GM19025 (cell line): ENCODE data around the gene CD1E.
"Not testable (repeated sequence)": the region's sequence is repeated elsewhere in the genome, so short reads cannot be mapped to it uniquely, and the experiment has no call there.

Experiments used
- ATAC-seq: cut with Tn5 transposase; IDR thresholded peaks from one replicate; pipeline ENCODE4 v1.9.1; 2021; ENCODE audit warnings: mild to moderate bottlenecking, low read depth, moderate library complexity; ENCODE audit not compliant: unreplicated experiment

Gene CD1E

GRCh38 chr1:158357441-158357840 lies 3.7 kb downstream of the CD1E start:
- ATAC-seq = no peak

GRCh38 chr1:158362482-158362881 lies 8.8 kb downstream of the CD1E start:
- no peak for ATAC-seq

- no peak for ATAC-seq
These were observed 9.2 kb downstream of the CD1E start for GRCh38 chr1:158362941-158363340.

GRCh38 chr1:158366783-158367182 lies 13.1 kb downstream of the CD1E start:
- ATAC-seq = no peak

GRCh38 chr1:158371188-158371953 lies 17.7 kb downstream of the CD1E start:
- ATAC-seq = peak; percentile 96

- ATAC-seq = not testable (repeated sequence)
These were observed 20.4 kb downstream of the CD1E start for GRCh38 chr1:158374101-158374500.

GRCh38 chr1:158374860-158375259 lies 21.2 kb downstream of the CD1E start:
- no peak for ATAC-seq

GRCh38 chr1:158390331-158390730 lies 36.6 kb downstream of the CD1E start:
- no peak for ATAC-seq

GRCh38 chr1:158391099-158391498 lies 37.4 kb downstream of the CD1E start:
- ATAC-seq = no peak

- ATAC-seq = no peak
These were observed 39.8 kb downstream of the CD1E start for GRCh38 chr1:158393476-158393875.

- ATAC-seq = no peak
These were observed 43.0 kb downstream of the CD1E start for GRCh38 chr1:158396646-158397045.

- no peak for ATAC-seq
These were observed 45.3 kb downstream of the CD1E start, which contains the start of gene OR10T2 for GRCh38 chr1:158398818-158399514. Gene OR10T2, minus strand, starts transcription at chr1:158399466. Its CDS starts 0 bp downstream, at chr1:158399466.

- ATAC-seq = no peak
These were observed 47.2 kb downstream of the CD1E start for GRCh38 chr1:158400871-158401270.

GRCh38 chr1:158407092-158407491 lies 53.4 kb downstream of the CD1E start:
- no peak for ATAC-seq
